Eye (tissue), 1 donor: Measurements from ENCODE around the gene NPTX1.
A peak's percentile ranks its signal among the peaks of the same experiment; 100 is the strongest.

Experiments used
- DNase-seq: peaks from one replicate; pipeline ENCODE4 v3.0.0-alpha.2; 2015

The NPTX1 gene

GRCh38 chr17:80477647-80478478, 1.5 kb upstream of the NPTX1 start:
- DNase-seq: peak; percentile 86

DNA sequence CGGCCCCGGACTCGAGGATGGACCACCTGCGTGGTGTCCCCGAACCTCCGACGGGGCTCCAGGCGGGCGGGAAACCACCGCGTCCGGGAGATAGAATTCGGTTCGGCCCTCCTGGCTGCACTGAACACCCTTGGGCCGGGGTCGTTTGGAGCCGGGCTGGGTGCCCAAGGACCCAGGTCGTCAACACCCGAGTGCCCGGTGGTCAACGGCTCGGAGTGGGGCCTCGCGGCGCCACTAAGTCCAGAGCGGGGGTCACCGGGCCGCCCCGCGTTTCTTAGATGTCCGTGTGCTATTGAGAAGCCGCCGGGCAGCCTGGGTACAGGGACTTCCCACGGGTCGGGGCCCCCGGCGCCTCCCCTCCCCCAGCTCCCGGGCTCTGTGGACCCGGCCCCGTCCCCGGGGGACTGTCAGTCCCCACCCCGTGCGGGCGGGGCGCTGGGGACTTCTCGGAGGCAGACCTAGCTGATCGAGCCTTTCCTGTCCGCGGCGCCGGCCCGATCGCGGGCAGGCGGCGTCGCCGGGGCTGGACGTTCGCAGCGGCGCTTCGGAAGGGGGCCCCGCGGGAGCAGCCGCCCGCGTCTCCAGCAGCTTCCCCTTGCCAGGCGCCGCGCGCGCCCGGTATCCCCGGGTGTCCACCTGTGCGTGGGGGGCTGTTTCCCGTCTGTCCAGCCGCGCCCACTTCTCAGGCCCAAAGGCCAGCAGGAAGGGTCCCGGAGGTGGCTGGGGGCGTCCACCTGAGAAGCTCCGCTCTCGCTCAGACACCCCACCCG, 655 bp upstream of the NPTX1 start:
- DNase-seq: peak; percentile 56

DNA sequence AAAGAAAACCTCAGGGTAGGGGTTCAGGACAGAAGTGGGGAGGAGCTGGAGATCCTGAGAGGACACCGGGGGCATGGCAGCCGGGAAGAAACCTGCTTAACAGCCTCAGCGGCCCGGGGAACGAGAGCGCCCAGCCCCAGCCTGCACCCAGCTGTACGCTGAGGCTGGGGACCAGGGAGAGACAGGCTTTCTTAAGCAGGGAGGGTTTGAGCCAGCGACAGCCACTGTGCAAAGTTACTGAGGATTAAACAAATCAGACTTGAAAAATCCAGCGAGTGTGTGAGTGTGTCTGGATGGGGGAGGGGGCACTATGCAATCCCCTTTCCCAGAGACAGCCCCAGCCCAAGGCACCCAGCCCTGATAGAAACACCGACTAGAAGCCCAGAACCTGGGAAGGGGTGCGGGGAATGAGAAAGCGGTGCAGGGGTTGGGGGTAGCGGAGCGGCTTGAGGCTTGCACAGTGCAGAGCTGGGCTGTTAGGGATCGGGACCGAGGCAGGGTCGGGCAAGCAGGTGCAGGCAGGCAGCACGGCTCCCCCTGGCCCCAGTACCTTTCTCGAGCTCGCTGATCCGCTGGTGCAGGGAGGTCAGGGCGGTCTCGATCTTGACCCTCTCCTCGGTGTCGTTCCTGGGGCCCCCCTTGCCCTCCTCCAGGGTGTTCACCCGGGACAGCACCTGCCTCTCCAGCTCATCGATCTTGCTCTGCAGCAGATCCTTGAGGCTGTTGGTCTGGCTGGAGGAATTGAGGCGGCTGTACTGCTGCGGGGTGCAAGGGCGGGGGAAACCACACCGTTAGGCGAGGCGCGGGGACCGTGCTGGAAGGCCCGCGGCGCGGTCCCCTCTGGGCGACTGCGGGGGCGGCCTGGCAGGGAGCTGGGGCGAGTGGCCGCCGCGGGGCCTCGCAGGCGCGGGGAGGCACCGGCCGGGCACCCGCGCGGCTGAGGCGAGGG, 1.2 kb downstream of the NPTX1 start:
- peak; percentile 70 for DNase-seq

DNA sequence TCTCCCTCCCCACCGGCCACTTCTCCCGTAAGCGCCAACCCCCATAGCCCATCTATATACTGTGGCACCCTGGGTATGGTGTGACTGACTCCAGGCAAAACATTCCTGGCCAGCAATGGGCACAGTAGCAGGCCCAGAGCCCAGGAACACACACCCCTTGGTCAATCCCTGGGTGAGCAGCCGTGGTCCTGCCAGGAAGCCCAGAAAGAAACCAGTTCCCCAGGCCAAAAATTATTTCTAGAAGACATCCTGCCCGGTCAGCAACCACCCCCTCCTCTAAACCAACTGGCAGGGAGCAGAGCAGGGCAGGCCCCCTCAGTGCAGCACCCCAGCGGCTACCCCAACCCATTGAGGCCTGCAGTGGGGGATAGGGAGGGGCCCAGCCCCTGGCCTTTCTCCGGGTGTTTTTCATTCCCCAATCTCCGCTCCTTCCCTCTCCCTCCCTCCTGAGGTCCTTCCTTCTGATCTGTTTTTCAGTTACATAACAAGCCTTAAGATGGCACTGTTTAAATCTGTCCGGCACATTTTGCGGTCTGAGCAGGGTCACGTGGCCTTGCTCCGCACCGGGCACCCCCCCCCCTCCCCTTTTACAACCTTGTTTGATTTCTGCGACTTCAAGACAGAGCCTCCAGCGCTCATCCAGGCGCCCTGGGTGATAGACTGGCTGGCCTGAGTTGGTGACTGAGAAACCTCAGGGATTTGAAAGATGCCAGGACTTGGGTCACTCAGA, 2.0 kb downstream of the NPTX1 start:
- no peak for DNase-seq

- no peak for DNase-seq
Observed at GRCh38 chr17:80473701-80474100, 2.7 kb downstream of the NPTX1 start.

- DNase-seq: no peak
Observed at GRCh38 chr17:80472996-80473395, 3.4 kb downstream of the NPTX1 start.

GRCh38 chr17:80471922-80472321, 4.5 kb downstream of the NPTX1 start:
- no peak for DNase-seq

DNA sequence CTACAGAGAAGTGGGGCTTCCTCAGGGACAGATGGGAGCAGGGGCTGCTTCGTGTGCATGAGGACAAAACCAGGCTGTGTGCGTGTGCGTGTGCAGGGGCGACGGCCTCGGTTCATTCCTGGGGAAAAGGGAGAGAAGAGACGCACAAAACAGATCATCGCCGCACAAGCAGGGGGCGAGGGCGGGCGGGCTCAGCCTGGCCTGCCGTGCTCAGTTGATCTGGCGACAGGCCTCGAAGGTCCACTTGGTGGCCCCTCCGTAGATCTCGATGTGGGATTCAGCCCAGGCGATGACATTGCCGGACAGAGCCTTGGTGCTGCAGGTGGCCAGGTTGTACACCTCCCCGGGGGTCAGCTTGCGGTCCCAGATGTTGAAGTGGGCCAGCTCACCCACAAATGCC, 5.8 kb downstream of the NPTX1 start:
- DNase-seq: no peak

DNA sequence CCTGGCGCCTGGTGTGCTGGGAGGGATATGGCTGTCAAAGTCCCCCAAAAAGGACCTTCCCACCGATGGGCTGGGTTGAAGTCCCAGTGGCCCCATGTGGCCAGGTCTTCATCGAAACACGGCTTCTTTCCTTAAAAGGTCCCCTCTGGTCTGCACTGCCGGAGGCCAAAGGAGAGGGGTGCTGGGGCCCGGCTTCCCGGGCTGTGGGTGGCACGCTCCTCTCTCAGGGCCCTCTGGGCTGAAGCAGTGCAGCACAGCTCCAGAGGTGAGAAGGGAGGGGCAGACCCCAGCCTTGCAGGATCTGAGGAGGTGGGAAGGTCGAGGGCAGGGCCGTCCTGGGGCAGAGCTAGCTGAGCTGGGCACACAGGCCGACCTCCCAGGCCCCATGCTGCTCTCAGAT, 6.7 kb downstream of the NPTX1 start:
- DNase-seq: no peak

DNA sequence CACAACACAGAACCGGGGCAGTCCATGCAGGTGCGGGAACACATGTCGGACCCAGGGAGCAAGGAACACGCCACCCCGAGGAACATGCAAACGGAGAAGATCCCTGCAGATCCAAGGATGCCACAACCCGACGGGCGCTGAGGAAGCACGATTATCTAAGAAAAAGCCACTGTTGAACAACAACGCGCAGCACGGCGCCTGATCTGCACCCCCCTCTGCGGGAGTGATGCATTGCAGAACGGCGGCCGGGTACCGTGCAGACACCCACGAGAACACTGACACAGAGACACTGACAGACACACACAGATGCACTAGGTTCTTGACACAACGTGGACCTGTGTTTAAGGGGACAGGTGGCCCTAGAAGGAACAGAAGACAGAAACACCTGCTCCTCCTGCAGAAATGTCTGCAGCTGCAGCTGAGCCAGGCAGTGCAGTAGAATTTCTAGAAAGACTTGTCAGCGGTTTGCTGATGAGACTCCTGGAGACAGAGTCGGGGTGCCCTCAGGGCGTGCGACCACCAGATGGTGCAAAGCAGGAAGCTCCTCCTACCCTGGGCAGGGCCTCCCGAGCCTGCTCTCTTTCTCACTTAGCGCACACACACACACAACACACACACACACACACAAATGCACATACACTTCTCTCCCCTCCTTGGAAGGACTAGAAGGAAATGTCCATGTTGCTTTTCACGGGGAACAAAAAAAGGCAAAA, 7.5 kb downstream of the NPTX1 start:
- DNase-seq: peak; percentile 47

GRCh38 chr17:80468242-80468641, 8.2 kb downstream of the NPTX1 start:
- DNase-seq: no peak

GRCh38 chr17:80466188-80466705, 10.2 kb downstream of the NPTX1 start:
- DNase-seq: no peak

DNA sequence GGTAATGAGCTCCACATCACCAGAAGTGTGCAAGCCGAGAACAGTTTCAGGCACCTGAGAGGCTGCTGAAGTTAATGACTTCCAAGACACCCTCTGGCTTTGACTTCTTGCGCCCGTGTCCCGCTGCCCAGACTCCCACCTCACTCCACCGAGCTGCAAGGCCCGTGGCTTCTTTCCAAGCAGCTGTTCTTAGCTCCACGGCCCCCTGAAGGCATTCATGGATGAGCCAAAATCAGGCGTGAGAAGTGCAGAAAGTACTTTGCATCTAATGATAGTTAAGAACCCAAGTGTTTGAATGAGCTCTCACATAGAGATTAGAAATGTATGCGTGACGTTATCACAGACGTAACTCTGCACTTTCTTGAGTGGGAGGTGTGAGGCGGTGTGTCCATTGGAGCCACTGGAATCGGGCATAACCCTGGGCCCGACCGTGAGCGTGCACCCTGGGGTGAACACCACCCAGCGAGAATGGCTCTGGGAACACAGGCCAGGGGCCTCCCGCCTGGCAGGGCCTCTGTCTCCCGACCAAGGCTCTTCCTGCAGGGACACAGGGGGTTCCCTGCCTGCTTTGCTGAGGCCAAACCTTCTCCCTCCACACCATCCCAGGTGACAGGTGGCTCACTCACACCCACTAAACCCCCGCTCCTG, 11.0 kb downstream of the NPTX1 start:
- DNase-seq: no peak

DNA sequence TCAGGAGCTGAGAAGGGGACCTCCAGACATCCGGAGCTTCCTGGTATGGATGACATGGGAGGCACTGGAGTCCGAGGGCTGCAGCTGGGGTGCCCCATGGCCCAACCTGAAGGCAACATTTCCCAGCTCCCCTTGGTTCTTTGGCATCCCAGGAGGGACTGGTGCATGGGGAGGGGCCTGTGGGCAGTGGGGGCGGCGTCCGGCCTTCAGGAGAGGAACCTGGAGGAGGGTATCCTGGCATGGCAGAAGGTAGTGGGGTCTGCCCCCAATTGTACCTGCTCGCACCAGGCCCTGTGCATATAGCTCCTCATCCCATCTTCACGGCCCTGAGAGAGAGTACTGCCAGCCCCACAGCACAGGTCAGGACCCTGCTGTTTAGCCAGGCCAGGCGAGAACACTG, 11.9 kb downstream of the NPTX1 start:
- DNase-seq: no peak

- no peak for DNase-seq
Observed at GRCh38 chr17:80463784-80464400, 12.5 kb downstream of the NPTX1 start.

GRCh38 chr17:80461528-80462160, 14.8 kb downstream of the NPTX1 start:
- no peak for DNase-seq

DNA sequence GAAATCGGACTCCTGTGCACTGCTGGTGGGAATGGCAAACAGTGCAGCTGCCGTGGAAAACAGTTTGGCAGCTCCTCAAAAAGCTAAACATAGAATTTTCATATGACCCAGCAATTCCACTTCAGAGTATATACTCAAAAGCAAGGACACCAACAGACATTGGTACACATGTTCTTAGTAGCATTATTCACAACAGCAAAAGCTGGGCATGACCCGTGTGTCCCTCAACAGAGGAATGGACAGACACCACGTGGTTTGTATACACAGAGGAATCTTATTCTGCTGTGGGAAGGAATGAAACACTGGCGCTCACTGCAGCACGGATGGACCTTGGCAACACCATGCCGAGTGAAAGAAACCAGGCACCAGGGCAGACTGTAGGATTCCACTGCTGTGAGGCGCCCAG, 16.0 kb downstream of the NPTX1 start:
- DNase-seq: no peak

DNA sequence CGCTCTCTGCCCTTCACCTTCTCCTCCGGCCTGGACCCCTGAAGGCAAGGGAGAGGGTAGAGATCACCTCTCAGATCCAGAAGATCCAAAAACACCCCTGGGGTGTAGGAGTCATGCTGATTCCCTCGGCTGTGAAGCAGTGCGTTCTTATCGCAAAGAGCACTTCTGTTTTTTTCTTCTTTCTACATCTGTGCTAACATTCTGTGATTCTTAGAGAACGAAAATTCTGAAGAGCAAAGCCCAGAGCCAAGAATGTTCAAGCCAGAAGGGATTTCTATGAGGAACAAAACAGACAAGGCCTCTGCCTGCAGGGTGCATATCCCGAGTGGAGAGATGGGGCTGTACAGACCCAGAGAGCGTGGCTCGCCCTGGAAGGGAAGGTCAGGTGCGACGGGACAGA, 17.2 kb downstream of the NPTX1 start:
- no peak for DNase-seq

- no peak for DNase-seq
Observed at GRCh38 chr17:80458016-80458415, 18.4 kb downstream of the NPTX1 start.
